Measurements from ENCODE around the gene C1orf50.

GRCh38 chr1:42720868-42721267 lies 46.2 kb upstream of the C1orf50 start:
- TF ChIP-seq CTCF (IDR thresholded peaks at IDR 0.05) (no peak), EP300 (IDR thresholded peaks at IDR 0.05) (no peak)
